ENCODE data around the gene PKN3.
"Not testable (repeated sequence)": the region's sequence is repeated elsewhere in the genome, so short reads cannot be mapped to it uniquely, and the experiment has no call there.

The PKN3 gene

DNA sequence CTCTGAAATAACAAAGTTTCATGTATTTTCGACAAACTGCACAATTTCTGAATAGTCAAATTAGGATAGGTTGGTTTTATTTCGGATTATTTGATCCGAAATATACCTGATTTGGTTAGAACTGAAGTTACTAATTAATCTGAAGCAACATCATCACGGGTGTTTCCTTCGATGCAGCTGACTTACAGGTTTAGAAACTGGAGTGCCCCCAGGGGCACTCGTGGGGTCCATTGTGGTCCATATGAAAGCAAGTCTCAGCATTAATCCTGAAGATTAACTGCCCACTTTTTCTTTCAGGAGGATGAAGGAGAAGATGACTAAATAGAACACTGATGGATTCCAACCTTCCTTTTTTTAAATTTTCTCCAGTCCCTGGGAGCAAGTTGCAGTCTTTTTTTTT, 8.0 kb upstream of the PKN3 start:
- DNase-seq: no peak

DNA sequence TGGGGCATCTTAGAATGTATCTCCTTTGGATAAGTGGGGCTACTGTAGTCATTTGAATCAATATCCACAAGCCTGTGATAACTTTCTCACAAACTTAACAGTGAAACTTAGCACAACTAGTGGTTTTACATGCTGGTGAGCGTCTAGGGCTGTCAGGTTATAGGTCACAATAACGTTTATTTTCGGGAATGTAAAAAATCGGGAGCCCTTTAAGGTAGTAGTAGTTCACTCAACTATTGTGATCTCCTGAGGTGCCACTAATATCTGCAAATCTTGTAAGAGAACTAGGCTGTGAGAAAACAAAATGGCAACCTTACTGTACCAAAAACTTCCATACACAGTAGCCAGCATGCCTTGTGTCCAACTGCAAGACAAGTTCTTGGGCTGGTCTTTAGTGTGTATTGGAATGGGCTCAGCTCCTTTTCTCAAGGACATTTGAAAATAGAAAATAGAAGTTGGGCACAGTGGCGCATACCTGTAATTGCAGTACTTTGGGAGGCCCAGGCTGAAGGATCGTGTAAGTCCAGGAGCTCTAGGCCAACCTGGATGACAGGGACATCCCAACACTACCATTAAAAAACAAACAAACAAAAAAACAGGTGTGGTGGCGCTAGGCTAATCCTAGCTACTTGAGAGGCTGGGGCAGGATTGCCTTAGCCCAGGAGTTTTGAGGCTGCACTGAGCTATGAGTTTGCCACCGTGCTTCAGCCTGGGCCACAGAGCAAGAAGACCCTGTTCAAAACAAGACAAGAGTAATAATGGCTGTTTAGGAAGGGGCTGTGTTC, 5.2 kb upstream of the PKN3 start:
- DNase-seq: no peak

DNA sequence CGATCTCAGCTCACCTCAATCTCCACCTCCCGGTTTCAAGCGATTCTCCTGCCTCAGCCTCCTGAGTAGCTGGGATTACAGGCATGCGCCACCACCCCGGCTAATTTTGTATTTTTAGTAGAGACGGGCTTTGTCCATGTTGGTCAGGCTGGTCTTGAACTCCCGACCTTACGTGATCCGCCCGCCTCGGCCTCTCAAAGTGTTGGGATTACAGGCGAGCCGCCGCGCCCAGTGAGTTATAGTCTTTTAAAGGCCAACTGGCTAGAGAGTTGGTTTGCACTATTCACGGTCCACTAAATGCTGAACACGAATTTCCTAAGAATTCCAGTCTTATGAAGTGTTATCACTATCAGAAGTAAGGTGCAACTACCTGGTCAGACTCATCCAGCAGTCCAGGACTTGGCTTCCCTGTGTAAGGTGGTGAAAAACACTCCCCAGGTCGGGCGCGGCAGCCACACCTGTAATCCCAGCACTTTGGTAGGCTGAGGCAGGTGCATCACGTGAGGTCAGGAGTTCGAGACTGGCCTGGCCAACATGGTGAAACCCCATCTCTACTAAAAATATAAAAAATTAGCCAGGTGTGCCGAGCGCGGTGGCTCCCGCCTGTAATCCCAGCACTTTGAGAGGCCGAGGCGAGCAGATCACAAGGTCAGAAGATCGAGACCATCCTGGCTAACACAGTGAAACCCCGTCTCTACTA, 3.1 kb upstream of the PKN3 start:
- DNase-seq: not testable (repeated sequence)

DNA sequence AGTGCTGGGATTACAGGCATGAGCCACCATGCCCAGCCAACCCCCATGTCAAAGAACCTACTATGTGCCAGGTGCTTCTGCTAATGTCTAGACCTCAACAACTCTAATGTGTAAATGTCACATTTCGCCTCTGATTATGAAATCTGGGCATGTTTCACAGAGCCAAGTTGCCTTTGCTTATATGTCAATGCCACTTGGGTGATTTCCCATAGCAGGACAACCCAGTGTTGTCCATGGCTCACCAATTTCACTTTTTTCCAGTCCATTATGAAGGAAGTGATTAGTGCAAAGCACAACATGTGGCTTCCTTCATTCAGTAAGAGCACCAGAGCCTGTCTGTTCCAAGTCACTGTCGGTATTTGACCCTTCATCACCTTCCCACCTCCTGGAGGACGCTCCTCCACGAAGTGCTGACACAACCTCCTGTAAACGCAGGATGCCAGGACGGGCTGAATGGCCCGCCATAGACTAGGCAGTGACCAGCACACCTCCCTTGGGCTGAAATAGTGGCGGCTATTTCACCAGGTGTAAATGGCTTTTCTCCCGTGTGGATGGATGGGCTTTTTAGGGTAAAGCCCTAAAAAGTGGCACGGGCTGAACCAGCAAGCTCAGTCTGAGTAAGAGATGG, 962 bp upstream of the PKN3 start:
- DNase-seq: no peak

- peak; percentile 53 for DNase-seq
These were observed 779 bp downstream of the PKN3 start for GRCh38 chr9:128702949-128703615.

GRCh38 chr9:128703616-128704355, 1.5 kb downstream of the PKN3 start:
- no peak for DNase-seq

GRCh38 chr9:128704356-128704670, 2.0 kb downstream of the PKN3 start:
- DNase-seq: no peak

- no peak for DNase-seq
These were observed 3.0 kb downstream of the PKN3 start for GRCh38 chr9:128705051-128705965.

GRCh38 chr9:128706045-128706444, 3.7 kb downstream of the PKN3 start:
- DNase-seq: no peak

GRCh38 chr9:128706671-128707381, 4.5 kb downstream of the PKN3 start:
- DNase-seq: no peak

- no peak for DNase-seq
These were observed 5.1 kb downstream of the PKN3 start for GRCh38 chr9:128707446-128707845.

DNA sequence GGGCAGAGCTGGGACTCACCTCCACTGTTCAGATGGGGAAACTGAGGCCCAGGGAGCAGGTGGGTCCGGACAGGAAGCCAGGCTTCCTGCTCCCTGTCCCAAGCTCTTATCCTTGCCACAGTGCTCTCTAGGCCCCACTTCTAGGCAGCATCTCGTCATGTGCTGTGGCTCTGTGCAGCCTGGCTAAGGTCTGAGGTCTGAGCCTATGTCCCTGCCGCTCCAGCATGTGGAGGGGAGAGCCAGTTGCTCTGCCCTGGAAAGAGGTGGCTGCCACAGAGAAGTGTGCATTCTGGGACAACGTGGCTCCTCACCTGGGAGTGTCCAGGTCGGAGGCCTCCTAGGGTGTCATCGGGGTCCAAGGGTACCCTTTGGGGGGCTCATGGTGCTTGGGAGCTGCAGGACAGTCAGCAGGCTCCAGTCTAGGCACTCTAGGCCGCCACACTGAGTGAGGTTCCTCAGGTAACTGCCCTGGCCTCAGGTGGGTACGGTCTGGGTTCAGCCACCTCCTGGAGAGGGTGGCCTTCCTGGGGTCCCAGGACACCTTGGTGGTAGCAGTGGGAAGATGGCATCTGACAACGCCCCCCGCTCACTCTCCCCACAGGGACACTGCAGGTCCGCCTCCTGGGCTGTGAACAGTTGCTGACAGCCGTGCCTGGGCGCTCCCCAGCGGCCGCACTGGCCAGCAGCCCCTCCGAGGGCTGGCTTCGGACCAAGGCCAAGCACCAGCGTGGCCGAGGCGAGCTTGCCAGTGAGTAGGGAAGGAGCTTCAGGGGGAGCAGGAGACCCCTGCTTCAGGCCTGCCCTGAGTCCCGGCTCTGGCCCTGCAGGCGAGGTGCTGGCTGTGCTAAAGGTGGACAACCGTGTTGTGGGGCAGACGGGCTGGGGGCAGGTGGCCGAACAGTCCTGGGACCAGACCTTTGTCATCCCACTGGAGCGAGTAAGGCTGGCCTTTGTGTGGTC, 10.4 kb downstream of the PKN3 start:
- DNase-seq: no peak

DNA sequence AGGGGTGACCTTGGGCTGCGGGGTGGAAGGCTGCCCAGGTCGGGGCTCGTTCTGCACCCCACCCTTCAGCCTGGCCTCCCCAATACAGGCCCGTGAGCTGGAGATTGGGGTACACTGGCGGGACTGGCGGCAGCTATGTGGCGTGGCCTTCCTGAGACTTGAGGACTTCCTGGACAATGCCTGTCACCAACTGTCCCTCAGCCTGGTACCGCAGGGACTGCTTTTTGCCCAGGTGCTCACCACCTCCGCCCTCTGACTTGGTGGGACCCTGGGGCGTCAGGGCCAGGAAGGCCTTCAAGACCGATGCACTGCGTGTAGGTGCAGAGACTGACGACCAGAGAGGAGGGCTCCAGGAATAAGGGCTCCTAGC, 11.1 kb downstream of the PKN3 start:
- DNase-seq: no peak

DNA sequence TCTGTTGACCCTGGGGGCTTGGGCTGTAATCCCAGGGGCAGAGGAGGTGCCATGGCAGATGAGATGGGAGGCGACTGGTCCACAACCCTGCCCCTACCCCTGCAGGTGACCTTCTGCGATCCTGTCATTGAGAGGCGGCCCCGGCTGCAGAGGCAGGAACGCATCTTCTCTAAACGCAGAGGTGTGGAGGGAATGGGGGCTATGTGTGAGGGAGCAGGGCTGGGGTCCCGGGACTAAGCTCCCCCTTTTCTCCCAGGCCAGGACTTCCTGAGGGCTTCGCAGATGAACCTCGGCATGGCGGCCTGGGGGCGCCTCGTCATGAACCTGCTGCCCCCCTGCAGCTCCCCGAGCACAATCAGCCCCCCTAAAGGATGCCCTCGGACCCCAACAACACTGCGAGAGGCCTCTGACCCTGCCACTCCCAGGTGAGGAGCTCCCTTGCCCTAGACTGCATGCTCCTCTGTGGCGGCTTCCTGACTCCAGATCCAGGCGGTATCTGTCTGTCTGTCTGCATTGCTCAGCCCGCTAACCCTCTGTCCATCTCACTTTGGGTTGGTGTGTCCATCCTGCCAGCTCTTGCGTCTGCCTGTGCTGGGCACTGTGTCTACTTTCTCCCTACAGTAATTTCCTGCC, 11.8 kb downstream of the PKN3 start:
- no peak for DNase-seq

- no peak for DNase-seq
These were observed 12.5 kb downstream of the PKN3 start for GRCh38 chr9:128714586-128715435.

- no peak for DNase-seq
These were observed 13.1 kb downstream of the PKN3 start for GRCh38 chr9:128715436-128715750.

GRCh38 chr9:128716581-128717254, 14.4 kb downstream of the PKN3 start:
- no peak for DNase-seq

- DNase-seq: no peak
These were observed 15.7 kb downstream of the PKN3 start for GRCh38 chr9:128718047-128718446.
